ENCODE measurements around the gene KATNA1.
"Not testable (repeated sequence)": the region's sequence is repeated elsewhere in the genome, so short reads cannot be mapped to it uniquely, and the experiment has no call there.

Gene KATNA1

DNA sequence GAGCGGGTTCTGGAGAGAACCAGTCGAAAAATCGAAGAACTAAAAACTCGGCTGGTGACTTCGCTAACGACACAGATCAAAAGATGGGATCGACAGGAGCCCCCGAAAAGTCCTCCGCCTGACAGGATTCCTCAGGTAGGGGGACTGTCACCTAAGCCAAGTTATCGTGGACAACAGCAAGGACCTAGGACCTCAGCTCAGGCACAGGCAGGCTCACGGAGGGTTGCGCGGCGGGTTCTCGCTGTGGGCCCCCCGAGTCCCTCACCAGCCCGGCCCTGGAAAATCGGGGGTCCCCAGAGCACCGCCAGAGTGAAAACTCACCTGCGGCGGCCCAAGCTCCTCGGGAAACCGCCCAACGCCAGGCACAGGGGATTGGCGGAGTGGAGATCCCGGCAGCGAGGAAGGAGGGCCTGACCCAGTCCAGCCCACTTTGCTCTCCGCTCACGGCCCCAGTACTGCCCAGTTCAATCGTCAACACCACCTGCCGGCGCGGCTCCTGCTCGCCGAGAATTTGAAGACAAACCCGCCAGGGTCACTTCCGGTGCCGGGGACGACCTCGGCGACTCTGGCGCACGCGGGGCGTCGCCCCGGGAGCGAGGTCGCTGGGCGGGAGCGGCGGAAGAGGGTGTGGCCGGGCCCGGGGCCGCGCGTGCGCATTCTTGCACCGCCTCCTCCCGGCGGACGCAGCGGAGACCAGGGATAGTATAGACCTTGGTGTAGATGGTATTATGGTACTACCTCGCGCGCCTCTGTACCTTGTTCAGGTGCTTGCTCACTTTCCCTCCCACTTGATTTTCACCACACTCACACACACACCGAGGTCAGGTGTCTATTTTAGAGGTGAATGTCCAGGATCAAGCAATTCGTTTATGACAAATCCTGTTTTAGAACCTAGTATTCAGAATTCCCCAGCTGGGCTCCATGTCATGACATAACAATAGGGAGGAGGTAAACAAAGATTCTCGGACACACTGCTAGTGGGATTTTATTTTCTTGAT, at the start of gene KATNA1:
KATNA1 (minus strand) TSS at position 567 of the 998 bp plus-strand sequence. CDS start 10,167 bp downstream, outside the sequence.
- peak; percentile 82 for DNase-seq (ENCODE audit: low read depth)

DNA sequence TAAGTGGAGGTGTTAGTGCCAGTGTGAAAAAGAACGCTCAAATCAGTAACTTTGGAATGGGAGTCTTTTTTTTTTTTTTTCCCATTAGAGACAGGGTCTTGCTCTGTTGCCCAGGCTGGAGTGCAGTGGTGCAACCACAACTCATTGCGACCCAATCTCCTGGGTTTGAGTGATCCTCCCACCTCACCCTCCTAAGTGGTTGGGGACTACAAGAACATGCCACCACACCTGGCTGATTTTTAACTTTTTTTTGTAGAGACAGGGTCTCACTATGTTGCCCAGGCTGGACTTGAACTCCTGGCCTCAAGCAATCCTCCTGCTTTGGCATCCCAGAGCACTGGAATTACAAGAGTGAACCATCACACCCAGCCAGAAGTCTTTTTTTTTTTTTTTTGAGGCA, 49.7 kb upstream of the KATNA1 start:
- no peak for DNase-seq (ENCODE audit: low read depth)

- DNase-seq (ENCODE audit: low read depth), result no peak
Measured at GRCh38 chr6:149696901-149697300, 48.4 kb upstream of the KATNA1 start.

- no peak for DNase-seq (ENCODE audit: low read depth)
Measured at GRCh38 chr6:149694921-149695320, 46.4 kb upstream of the KATNA1 start.

- DNase-seq (ENCODE audit: low read depth), result no peak
Measured at GRCh38 chr6:149691201-149691600, 42.7 kb upstream of the KATNA1 start.

DNA sequence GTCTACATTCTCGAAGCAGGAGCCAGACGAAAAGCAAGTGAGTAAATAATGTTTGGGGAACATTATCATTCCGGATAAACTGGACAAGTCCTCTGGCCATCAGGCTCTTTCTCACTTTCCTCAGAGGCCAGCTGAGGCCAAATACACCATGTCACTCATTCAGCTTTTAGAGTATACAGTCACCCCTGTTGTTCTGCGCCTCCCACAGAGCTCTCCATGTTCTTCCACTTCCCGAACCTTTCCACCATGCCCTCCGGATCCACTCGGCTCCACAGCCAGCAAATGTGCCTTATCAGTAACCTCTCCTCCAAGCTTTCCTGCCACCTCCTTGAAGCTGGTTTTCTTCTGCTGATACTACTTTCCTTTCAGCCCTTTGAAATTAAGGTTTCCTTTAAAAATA, 37.7 kb upstream of the KATNA1 start:
- DNase-seq (ENCODE audit: low read depth), result no peak

- DNase-seq (ENCODE audit: low read depth), result no peak
Measured at GRCh38 chr6:149683256-149683859, 34.8 kb upstream of the KATNA1 start.

GRCh38 chr6:149681845-149682244, 33.3 kb upstream of the KATNA1 start:
- DNase-seq (ENCODE audit: low read depth), result not testable (repeated sequence)

DNA sequence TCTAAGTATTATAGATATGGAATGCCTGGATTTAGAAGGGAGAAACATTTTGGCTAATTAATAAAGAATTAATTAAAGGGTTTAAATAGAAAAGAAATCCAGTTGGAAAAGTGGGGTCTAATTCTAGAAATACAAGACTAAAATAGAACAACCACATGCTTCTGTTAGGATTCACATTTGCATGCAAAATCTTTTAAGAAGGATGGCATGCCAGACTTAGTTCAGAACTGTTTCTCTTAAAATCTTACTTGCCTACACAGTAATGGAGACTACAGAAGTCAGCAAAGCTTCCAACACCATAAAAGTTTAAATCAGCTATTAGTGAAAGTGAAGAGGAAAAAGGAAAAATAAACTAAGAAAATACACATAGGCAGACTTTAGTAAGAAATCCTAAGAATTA, 32.7 kb upstream of the KATNA1 start:
- DNase-seq (ENCODE audit: low read depth), result no peak

DNA sequence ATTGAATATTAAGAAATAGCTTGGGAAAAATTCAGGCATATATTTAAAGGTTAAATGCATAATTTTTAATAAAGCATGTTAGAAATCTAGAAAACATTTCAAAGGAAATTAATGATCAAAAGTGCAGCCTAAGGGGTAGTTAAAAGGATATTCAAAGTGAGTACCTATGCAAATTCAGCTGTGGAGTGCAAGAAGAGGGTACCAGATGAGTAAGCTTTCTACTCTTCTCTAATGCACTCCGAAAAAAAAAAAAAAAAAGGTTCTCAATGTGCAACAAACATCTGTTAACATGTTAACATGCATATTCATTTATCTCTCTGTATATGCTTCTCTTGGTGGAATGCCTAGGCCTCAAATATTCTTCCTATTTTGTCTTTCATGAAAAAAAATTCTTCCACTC, 32.0 kb upstream of the KATNA1 start:
- DNase-seq (ENCODE audit: low read depth), result no peak

- not testable (repeated sequence) for DNase-seq (ENCODE audit: low read depth)
Measured at GRCh38 chr6:149672265-149672664, 23.8 kb upstream of the KATNA1 start.

GRCh38 chr6:149660028-149660427, 11.5 kb upstream of the KATNA1 start:
- DNase-seq (ENCODE audit: low read depth), result no peak

GRCh38 chr6:149657441-149657840, 8.9 kb upstream of the KATNA1 start:
- no peak for DNase-seq (ENCODE audit: low read depth)

GRCh38 chr6:149651056-149651455, 2.5 kb upstream of the KATNA1 start:
- no peak for DNase-seq (ENCODE audit: low read depth)

- DNase-seq (ENCODE audit: low read depth), result no peak
Measured at GRCh38 chr6:149646599-149646998, 1.9 kb downstream of the KATNA1 start.

GRCh38 chr6:149642829-149643580, 5.5 kb downstream of the KATNA1 start:
- no peak for DNase-seq (ENCODE audit: low read depth)

DNA sequence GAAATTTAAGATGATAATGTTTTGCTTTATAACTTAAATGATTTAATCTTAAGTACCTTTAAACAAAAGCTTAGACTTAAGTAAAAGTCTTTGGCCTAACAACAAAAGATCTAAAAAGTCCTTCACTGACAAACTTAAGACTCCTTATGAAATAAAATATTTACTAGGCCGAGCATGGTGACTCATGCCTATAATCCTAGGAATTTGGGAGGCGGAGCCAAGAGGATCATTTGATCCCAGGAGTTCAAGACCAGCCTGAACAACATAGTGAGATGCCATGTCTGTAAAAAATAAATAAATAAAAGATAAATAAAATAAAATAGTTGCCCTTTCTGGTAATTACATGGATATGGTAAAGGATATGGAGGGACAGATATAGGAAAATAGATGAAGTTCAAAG, 12.4 kb downstream of the KATNA1 start:
- no peak for DNase-seq (ENCODE audit: low read depth)

DNA sequence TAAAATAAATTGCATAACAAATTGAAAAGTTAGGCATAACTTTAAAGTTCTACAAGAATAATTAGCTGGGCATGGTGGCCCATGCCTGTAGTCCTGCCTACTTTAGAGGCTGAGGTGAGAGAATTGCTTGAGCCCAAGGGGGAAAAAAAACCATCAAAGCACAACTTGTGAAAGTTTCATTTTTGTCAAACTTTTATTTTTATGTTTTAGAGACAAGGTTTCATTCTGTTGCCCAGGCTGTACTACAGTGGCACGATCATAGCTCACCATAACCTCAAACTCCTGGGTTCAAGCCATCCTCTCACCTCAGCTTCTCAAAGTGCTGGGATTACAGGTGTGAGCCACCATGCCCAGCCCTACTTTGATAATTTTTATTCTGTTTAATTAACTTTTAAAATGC, 14.2 kb downstream of the KATNA1 start:
- no peak for DNase-seq (ENCODE audit: low read depth)

GRCh38 chr6:149628875-149629510, 19.5 kb downstream of the KATNA1 start:
- DNase-seq (ENCODE audit: low read depth), result no peak

DNA sequence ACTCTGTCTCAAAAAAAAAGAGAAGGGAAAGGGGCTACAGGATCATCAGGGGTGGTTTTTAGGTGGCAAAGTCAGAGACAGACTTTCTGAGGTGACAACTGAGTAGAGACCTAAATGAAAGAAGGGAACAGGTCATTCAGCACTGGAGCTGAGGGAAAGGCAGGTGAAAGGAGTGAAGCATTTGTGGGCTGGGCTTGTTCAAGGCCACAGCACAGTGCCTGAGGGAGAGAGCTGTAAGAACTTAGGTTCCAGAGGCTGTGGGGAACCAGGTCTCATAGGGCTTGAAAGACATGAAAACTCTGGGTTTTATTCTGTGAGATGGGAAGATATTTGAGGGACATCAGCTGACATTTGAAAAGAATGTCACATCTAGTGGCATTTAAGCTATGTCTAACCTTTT, 20.8 kb downstream of the KATNA1 start:
- no peak for DNase-seq (ENCODE audit: low read depth)

- DNase-seq (ENCODE audit: low read depth), result no peak
Measured at GRCh38 chr6:149615805-149616204, 32.7 kb downstream of the KATNA1 start.

DNA sequence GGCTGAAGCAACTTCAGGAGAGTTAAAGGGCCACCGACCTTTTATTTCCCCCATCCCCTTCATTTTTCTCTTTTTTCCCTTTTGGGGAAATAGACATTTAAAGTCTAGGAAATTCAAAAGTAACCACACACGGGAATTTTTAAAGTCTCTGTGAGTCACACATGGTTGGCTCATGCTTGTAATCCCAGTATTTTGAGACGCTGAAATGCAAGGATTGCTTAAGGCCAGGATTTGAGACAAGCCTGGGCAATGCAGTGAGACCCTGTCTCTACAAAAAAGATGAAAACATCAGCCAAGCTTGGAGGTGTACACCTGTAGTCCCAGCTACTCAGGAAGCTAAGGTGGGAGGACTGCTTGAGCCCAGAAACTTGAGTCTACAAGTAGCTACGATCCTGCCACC, 34.2 kb downstream of the KATNA1 start:
- no peak for DNase-seq (ENCODE audit: low read depth)
